Hepatocyte (in vitro differentiated cells): ENCODE data around the gene TIMM23.

Experiments used
- CTCF ChIP-seq: fragments of 200-600 bp; sonication (generic); IDR thresholded peaks from 2 replicates; pipeline ENCODE4 v1.5.1; 2016; ENCODE audit warnings: antibody characterized with exemption, mild to moderate bottlenecking; ENCODE audit not compliant: poor library complexity
- EZH2 ChIP-seq: fragments of 200-600 bp; sonication (generic); IDR thresholded peaks from 2 replicates; pipeline ENCODE4 v1.6.1; 2016; ENCODE audit warnings: antibody characterized with exemption, mild to moderate bottlenecking, borderline replicate concordance
- EZH2phosphoT487 ChIP-seq: fragments of 200-600 bp; sonication (generic); IDR thresholded peaks from one replicate; pipeline ENCODE4 v1.6.1; 2018; ENCODE audit warnings: antibody characterized with exemption, mild to moderate bottlenecking, low read depth, moderate library complexity; ENCODE audit not compliant: unreplicated experiment, severe bottlenecking

DNA sequence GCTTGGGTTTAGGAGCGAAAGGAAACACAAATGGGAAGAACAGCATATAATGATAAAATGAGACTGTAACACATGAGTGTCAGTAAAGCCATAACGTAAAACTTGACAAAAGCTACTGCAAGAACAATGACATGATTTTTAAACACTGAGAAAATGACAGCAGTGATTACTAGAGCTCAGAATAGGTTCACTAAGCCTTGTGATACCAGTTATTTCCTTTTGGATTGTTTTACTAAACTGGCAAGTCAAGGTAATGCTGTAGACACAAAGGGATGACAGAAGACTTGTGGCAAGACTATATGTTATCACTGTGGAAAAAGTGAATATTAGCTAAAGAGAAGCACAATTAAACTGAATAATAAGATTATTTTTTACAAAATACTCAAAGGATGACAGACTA is 45.4 kb downstream of the TIMM23 start:
- no peak for TF ChIP-seq CTCF
- TF ChIP-seq EZH2phosphoT487 = no peak
- TF ChIP-seq EZH2 = no peak
